GM23338 (cell line): ENCODE data around the gene ASMT. TPM values are rescaled to one million over a fixed set of nuclear protein-coding genes. Genes with fewer than 3 reads are reported as not detected.

ENCODE experiments used
- ATAC-seq: fragments of 200-7000 bp; cut with Tn5 transposase; 3 replicates; pipeline ENCODE4 v1.9.1; 2020
- DNase-seq: peaks from one replicate; pipeline ENCODE4 v3.0.0-alpha.2; 2015; ENCODE audit warnings: low spot score
- H2AFZ ChIP-seq: fragments of 200-600 bp; sonication (generic); 2 replicates; pipeline ENCODE4 v1.8.0; 2016; ENCODE audit warnings: antibody characterized with exemption, mild to moderate bottlenecking, moderate library complexity
- H3F3A ChIP-seq: fragments of 200-600 bp; sonication (generic); replicated peaks from 2 replicates; pipeline ENCODE4 v1.8.0; 2017; ENCODE audit warnings: antibody characterized with exemption, mixed run types, low read depth
- H3K27ac ChIP-seq: fragments of 200-600 bp; sonication (generic); 2 replicates; pipeline ENCODE4 v1.6.1; 2016; ENCODE audit warnings: low read depth
- H3K27me3 ChIP-seq: fragments of 200-600 bp; sonication (generic); 2 replicates; pipeline ENCODE4 v1.8.0; 2016; ENCODE audit warnings: mild to moderate bottlenecking, mixed run types, moderate library complexity; ENCODE audit not compliant: insufficient read depth
- H3K36me3 ChIP-seq: fragments of 200-600 bp; sonication (generic); 2 replicates; pipeline ENCODE4 v1.8.0; 2016; ENCODE audit warnings: mild to moderate bottlenecking; ENCODE audit not compliant: insufficient read depth
- H3K4me1 ChIP-seq: fragments of 200-600 bp; sonication (generic); 2 replicates; pipeline ENCODE4 v1.8.0; 2016; ENCODE audit warnings: mild to moderate bottlenecking, moderate library complexity; ENCODE audit not compliant: insufficient read depth
- H3K4me2 ChIP-seq: fragments of 200-600 bp; sonication (generic); 2 replicates; pipeline ENCODE4 v1.7.1; 2017; ENCODE audit warnings: mixed run types
- H3K4me3 ChIP-seq: fragments of 200-600 bp; sonication (generic); 2 replicates; pipeline ENCODE4 v1.6.1; 2016; ENCODE audit warnings: mixed run types
- H3K79me2 ChIP-seq: fragments of 200-600 bp; sonication (generic); replicated peaks from 2 replicates; pipeline ENCODE4 v1.8.0; 2017; ENCODE audit warnings: mild to moderate bottlenecking; ENCODE audit not compliant: insufficient read depth
- H3K9me2 ChIP-seq: fragments of 200-600 bp; sonication (generic); 2 replicates; pipeline ENCODE4 v1.8.0; 2017; ENCODE audit not compliant: insufficient read depth
- H4K20me1 ChIP-seq: fragments of 200-600 bp; sonication (generic); replicated peaks from 2 replicates; pipeline ENCODE4 v1.8.0; 2017; ENCODE audit warnings: mild to moderate bottlenecking; ENCODE audit not compliant: insufficient read depth
- H3K27ac Mint-ChIP-seq: 2 replicates; pipeline ENCODE4 v1.8.0; 2020; ENCODE audit warnings: inconsistent platforms, mild to moderate bottlenecking, moderate library complexity, mixed read lengths
- H3K27me3 Mint-ChIP-seq: 3 replicates; pipeline ENCODE4 v1.8.0; 2022; ENCODE audit warnings: low read depth, mild to moderate bottlenecking, moderate library complexity, mixed read lengths, inconsistent platforms; ENCODE audit not compliant: insufficient read depth, poor library complexity
- H3K36me3 Mint-ChIP-seq: 3 replicates; pipeline ENCODE4 v1.8.0; 2021; ENCODE audit warnings: low read depth, mild to moderate bottlenecking, inconsistent platforms, moderate library complexity, mixed read lengths
- H3K4me1 Mint-ChIP-seq: 3 replicates; pipeline ENCODE4 v1.8.0; 2020; ENCODE audit warnings: mild to moderate bottlenecking, inconsistent platforms, mixed read lengths
- H3K4me3 Mint-ChIP-seq: 3 replicates; pipeline ENCODE4 v1.8.0; 2021; ENCODE audit warnings: moderate library complexity, mild to moderate bottlenecking, inconsistent platforms, mixed read lengths
- H3K9me3 Mint-ChIP-seq: 3 replicates; pipeline ENCODE4 v1.8.0; 2020; ENCODE audit warnings: moderate library complexity, mild to moderate bottlenecking, inconsistent platforms, mixed read lengths
- CREB1 ChIP-seq: fragments of 250-450 bp; sonication (Bioruptor Pico); IDR thresholded peaks from 2 replicates; pipeline ENCODE4 v1.5.0; 2020; ENCODE audit warnings: low read depth, mild to moderate bottlenecking, moderate library complexity
- CTCF ChIP-seq, 2 experiments: fragments of 200-600 bp in 1 of 2; sonication (generic) in 1 of 2; conservative IDR thresholded peaks; 2 replicates each; pipeline versions ENCODE4 v1.5.1 to v1.6.1; 2016 to 2017; ENCODE audit warnings: antibody characterized with exemption in 2 of 2, low read depth in 2 of 2, mild to moderate bottlenecking in 2 of 2, moderate library complexity in 1 of 2
- EZH2phosphoT487 ChIP-seq: fragments of 200-600 bp; sonication (generic); IDR thresholded peaks from one replicate; pipeline ENCODE4 v1.8.1; 2018; ENCODE audit warnings: antibody characterized with exemption; ENCODE audit not compliant: unreplicated experiment
- JUNB ChIP-seq: IDR thresholded peaks from one replicate; pipeline ENCODE4 v1.6.1; 2016; ENCODE audit warnings: antibody characterized with exemption; ENCODE audit not compliant: unreplicated experiment
- NANOG ChIP-seq: IDR thresholded peaks from 2 replicates; pipeline ENCODE4 v1.6.1; 2016; ENCODE audit warnings: antibody characterized with exemption, borderline replicate concordance
- POLR2AphosphoS5 ChIP-seq: IDR thresholded peaks from 2 replicates; pipeline ENCODE4 v1.6.1; 2016; ENCODE audit warnings: antibody characterized with exemption, low read depth
- ZNF114 ChIP-seq: fragments of 250-450 bp; sonication (Bioruptor Pico); IDR thresholded peaks from 2 replicates; pipeline ENCODE4 v1.5.0; 2020; ENCODE audit warnings: mild to moderate bottlenecking, moderate library complexity
- polyA plus RNA-seq: library from polyadenylated mRNA; unstranded; fragments of >200 nt; fragmentation: Nextera tagmentation; extraction: Ambion mirVana; gene quantifications from 2 replicates; pipeline ENCODE4 v1.2.1, GENCODE V29; 2016
- total RNA-seq: library from RNA; depleted of rRNA; stranded (reverse); fragments of >200 nt; shearing (Covaris generic); gene quantifications from 2 replicates; pipeline ENCODE4 v1.2.3, GENCODE V29; 2014
- TF ChIP-seq, protein P1 (sequence below): IDR thresholded peaks from one replicate; pipeline ENCODE4 v1.6.1; 2018; ENCODE audit warnings: antibody characterized with exemption; ENCODE audit not compliant: unreplicated experiment

The ASMT gene
- total and polyA plus RNA-seq, 2 experiments from 2014 or later: 0.53 to 2.4 TPM

DNA sequence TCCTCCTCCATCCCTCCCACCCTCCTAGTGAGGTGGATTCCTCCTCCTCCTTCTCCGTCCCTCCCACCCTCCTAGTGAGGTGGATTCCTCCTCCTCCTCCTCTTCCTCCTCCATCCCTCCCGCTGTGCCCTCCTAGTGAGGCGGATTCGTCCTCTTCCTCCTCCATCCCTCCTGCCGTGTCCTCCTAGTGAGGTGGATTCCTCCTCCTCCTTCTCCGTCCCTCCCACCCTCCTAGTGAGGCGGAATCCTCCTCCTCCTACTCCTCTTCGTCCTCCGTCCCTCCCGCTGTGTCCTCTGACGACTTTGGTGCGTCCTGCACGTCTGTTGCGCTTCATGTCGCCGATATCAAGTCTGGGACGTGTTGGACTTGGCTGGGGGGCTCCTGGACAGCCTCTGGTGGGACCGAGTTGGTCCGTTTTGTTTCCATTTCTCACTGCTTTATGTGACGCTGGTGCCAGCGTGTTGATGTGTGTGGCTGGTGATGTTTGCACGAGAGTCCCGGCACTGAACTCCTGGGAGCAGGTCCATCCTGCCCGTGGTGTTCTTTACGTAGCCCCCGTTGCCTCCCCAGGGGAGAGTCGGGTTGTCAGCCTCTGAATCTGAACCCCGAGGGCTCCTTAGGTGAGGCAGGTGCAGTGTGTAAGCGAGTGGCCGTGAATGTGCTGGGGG is 18.0 kb upstream of the ASMT start:
- Histone ChIP-seq H3K27me3 (no peaks in the 10 kb centered on the region), H3K36me3 (peaks cover under 1% of the 10 kb centered on the region), H3F3A (0 out of 2 replicates have a peak, but pooled peaks cover 3% of the 10 kb centered on the region), H3K4me1 (peaks cover 7% of the 10 kb centered on the region; the same call in 1 of the 2 replicates), H3K79me2 (peaks cover 52% of the 10 kb centered on the region), H3K27ac (no peak overlapping the region), H4K20me1 (no peaks in the 10 kb centered on the region; the same call in 1 of the 2 replicates), H3K4me3 (no peak overlapping the region), H3K4me2 (no peak overlapping the region), H3K9me2 (no peaks in the 10 kb centered on the region), H2AFZ (no peak overlapping the region)
- Mint-ChIP-seq H3K4me3 (no peak overlapping the region), H3K27ac (no peak overlapping the region), H3K4me1 (peaks cover 3% of the 10 kb centered on the region; the same call in 2 of the 3 replicates), H3K9me3 (peaks cover 53% of the 10 kb centered on the region), H3K27me3 (peaks cover 8% of the 10 kb centered on the region), H3K36me3 (peaks cover 62% of the 10 kb centered on the region)
- no peak for DNase-seq
- ATAC-seq: no peak
- no peak for TF ChIP-seq JUNB
- TF ChIP-seq POLR2AphosphoS5: no peak

- ATAC-seq (no peak), DNase-seq (no peak)
- no peak overlapping the region for H3K27ac ChIP-seq
- Mint-ChIP-seq H3K27me3 (peaks cover 8% of the 10 kb centered on the region), H3K9me3 (peaks cover 55% of the 10 kb centered on the region), H3K27ac (no peak overlapping the region), H3K4me1 (peaks cover 3% of the 10 kb centered on the region; the same call in 2 of the 3 replicates), H3K36me3 (peaks cover 68% of the 10 kb centered on the region), H3K4me3 (no peak overlapping the region)
- H3K4me3 ChIP-seq: no peak overlapping the region
- peaks cover 7% of the 10 kb centered on the region; the same call in 1 of the 2 replicates for H3K4me1 ChIP-seq
- peaks cover 8% of the 10 kb centered on the region for H3K36me3 ChIP-seq
- peaks cover 49% of the 10 kb centered on the region for H3K79me2 ChIP-seq
- H3K27me3 ChIP-seq: no peaks in the 10 kb centered on the region
- H4K20me1 ChIP-seq: no peaks in the 10 kb centered on the region; the same call in none of the 2 replicates
- no peak overlapping the region for H3K4me2 ChIP-seq
- H2AFZ ChIP-seq: no peak overlapping the region
- H3K9me2 ChIP-seq: no peaks in the 10 kb centered on the region
- 0 out of 2 replicates have a peak, but pooled peaks cover 3% of the 10 kb centered on the region for H3F3A ChIP-seq
- no peak for TF ChIP-seq EZH2phosphoT487
- TF ChIP-seq JUNB: no peak
- TF ChIP-seq CREB1 (CRISPR knock-in tag): no peak
- TF ChIP-seq ZNF114 (CRISPR knock-in tag): no peak
- TF ChIP-seq NANOG: no peak
- TF ChIP-seq CTCF (conservative IDR thresholded peaks at IDR 0.05; ENCODE audit: low read depth in 2 of 2): no peak
- TF ChIP-seq, protein P1, sequence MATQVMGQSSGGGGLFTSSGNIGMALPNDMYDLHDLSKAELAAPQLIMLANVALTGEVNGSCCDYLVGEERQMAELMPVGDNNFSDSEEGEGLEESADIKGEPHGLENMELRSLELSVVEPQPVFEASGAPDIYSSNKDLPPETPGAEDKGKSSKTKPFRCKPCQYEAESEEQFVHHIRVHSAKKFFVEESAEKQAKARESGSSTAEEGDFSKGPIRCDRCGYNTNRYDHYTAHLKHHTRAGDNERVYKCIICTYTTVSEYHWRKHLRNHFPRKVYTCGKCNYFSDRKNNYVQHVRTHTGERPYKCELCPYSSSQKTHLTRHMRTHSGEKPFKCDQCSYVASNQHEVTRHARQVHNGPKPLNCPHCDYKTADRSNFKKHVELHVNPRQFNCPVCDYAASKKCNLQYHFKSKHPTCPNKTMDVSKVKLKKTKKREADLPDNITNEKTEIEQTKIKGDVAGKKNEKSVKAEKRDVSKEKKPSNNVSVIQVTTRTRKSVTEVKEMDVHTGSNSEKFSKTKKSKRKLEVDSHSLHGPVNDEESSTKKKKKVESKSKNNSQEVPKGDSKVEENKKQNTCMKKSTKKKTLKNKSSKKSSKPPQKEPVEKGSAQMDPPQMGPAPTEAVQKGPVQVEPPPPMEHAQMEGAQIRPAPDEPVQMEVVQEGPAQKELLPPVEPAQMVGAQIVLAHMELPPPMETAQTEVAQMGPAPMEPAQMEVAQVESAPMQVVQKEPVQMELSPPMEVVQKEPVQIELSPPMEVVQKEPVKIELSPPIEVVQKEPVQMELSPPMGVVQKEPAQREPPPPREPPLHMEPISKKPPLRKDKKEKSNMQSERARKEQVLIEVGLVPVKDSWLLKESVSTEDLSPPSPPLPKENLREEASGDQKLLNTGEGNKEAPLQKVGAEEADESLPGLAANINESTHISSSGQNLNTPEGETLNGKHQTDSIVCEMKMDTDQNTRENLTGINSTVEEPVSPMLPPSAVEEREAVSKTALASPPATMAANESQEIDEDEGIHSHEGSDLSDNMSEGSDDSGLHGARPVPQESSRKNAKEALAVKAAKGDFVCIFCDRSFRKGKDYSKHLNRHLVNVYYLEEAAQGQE: no peak
- no peak for TF ChIP-seq POLR2AphosphoS5
Measured at GRCh38 chrX:1597345-1598020, 17.4 kb upstream of the ASMT start.
